Activated naive CD4-positive, alpha-beta T cell treated with anti-CD3 and anti-CD28 coated beads for 36 hours (primary cell): ENCODE results near the gene CHD3. TPM values are rescaled to one million over a fixed set of nuclear protein-coding genes. Genes with fewer than 3 reads are reported as not detected.
"Not testable (repeated sequence)": the region's sequence is repeated elsewhere in the genome, so short reads cannot be mapped to it uniquely, and the experiment has no call there.

ENCODE experiments used
- CTCF ChIA-PET: fragments of 350-600 bp; sonication (Branson Sonifier 250); formaldehyde crosslinking; loops from one replicate; lab custom pipeline; 2021; ENCODE audit warnings: antibody characterized with exemption; lab: Charles Lee
- DNase-seq: peaks from one replicate; pipeline ENCODE4 v3.0.0-alpha.2; 2020
- H3K27ac Mint-ChIP-seq: one replicate; pipeline ENCODE4 v1.8.0; 2021; ENCODE audit warnings: mild to moderate bottlenecking, mixed read lengths
- H3K27me3 Mint-ChIP-seq: one replicate; pipeline ENCODE4 v1.8.0; 2021; ENCODE audit warnings: low read depth, mixed read lengths
- H3K36me3 Mint-ChIP-seq: one replicate; pipeline ENCODE4 v1.8.0; 2021; ENCODE audit warnings: low read depth, mixed read lengths
- H3K4me1 Mint-ChIP-seq: one replicate; pipeline ENCODE4 v1.8.0; 2021; ENCODE audit warnings: low read depth, mixed read lengths
- H3K4me3 Mint-ChIP-seq: one replicate; pipeline ENCODE4 v1.8.0; 2021; ENCODE audit warnings: mild to moderate bottlenecking, moderate library complexity, mixed read lengths
- H3K9me3 Mint-ChIP-seq: one replicate; pipeline ENCODE4 v1.8.0; 2021; ENCODE audit warnings: mixed read lengths
- intact Hi-C: fragments of 100-400 bp; cut with micrococcal nuclease; formaldehyde crosslinking; loops from one replicate; pipeline ENCODE4 v1.15.1; 2023
- total RNA-seq, 2 experiments: library from RNA; stranded (reverse); gene quantifications; one replicate each; pipeline ENCODE4 v1.2.3, GENCODE V29; 2021

Gene CHD3
- total RNA-seq, 2 experiments from 2014 or later, result 180 to 185 TPM

GRCh38 chr17:7947651-7948050 is 59.1 kb downstream of the CHD3 start:
- H3K4me3 Mint-ChIP-seq, result no peak overlapping the region
- H3K4me1 Mint-ChIP-seq, result peaks cover 16% of the 10 kb centered on the region
- H3K36me3 Mint-ChIP-seq, result peaks cover 50% of the 10 kb centered on the region
- H3K27me3 Mint-ChIP-seq, result no peaks in the 10 kb centered on the region
- CTCF ChIA-PET, result interaction anchor here (0.6 to 0.9 kb wide), 2 partner anchors 42 to 105 kb away, joined by 3 read pairs; no protein-coding TSS in a partner anchor
- H3K27ac Mint-ChIP-seq, result no peak overlapping the region
- intact Hi-C loops, result no loop called here
- DNase-seq, result no peak
- H3K9me3 Mint-ChIP-seq, result no peaks in the 10 kb centered on the region

- no peaks in the 10 kb centered on the region for H3K9me3 Mint-ChIP-seq
Observed at GRCh38 chr17:7950578-7950977, 62.0 kb downstream of the CHD3 start.

GRCh38 chr17:7951143-7951792 is 62.7 kb downstream of the CHD3 start:
- DNase-seq, result peak; percentile 68
- Mint-ChIP-seq H3K27ac (peak overlapping the region; percentile 20), H3K27me3 (no peaks in the 10 kb centered on the region), H3K36me3 (peaks cover 29% of the 10 kb centered on the region), H3K9me3 (no peaks in the 10 kb centered on the region), H3K4me1 (peaks cover 16% of the 10 kb centered on the region), H3K4me3 (no peak overlapping the region)
- intact Hi-C loops, result loop anchor here (1.0 to 5.0 kb wide), 3 partner anchors 19 to 38 kb away; partner anchors contain the start of gene CNTROB
- CTCF ChIA-PET, result no interaction called here

More at GRCh38 chr17:7950578-7950977, 62.0 kb downstream of the CHD3 start:
- Mint-ChIP-seq H3K27ac (no peak overlapping the region), H3K36me3 (peaks cover 32% of the 10 kb centered on the region), H3K27me3 (no peaks in the 10 kb centered on the region), H3K4me3 (no peak overlapping the region), H3K4me1 (peaks cover 16% of the 10 kb centered on the region)
- no peak for DNase-seq
- intact Hi-C loops, result loop anchor here (5.0 kb wide), 1 partner anchor 37 kb away; no protein-coding TSS in a partner anchor
- CTCF ChIA-PET, result no interaction called here

- H3K9me3 Mint-ChIP-seq, H3K4me3 Mint-ChIP-seq, H3K27ac Mint-ChIP-seq, H3K27me3 Mint-ChIP-seq, DNase-seq: not testable (repeated sequence)
- peaks cover 14% of the 10 kb centered on the region for H3K36me3 Mint-ChIP-seq
- CTCF ChIA-PET, result interaction anchor here (1.0 to 2.0 kb wide), 3 partner anchors 36 to 107 kb away, joined by 3 to 8 read pairs (median 6); no protein-coding TSS in a partner anchor
- intact Hi-C loops, result loop anchor here (5.0 kb wide), 1 partner anchor 34 kb away; no protein-coding TSS in a partner anchor
- H3K4me1 Mint-ChIP-seq, result peaks cover 16% of the 10 kb centered on the region
Observed at GRCh38 chr17:7953266-7953665, 64.7 kb downstream of the CHD3 start.

- intact Hi-C loops, result no loop called here
- H3K27me3 Mint-ChIP-seq, result no peaks in the 10 kb centered on the region
- no peak overlapping the region for H3K27ac Mint-ChIP-seq
Observed at GRCh38 chr17:7955414-7956227, 67.0 kb downstream of the CHD3 start.

GRCh38 chr17:7956228-7956965 is 67.8 kb downstream of the CHD3 start:
- Mint-ChIP-seq H3K4me3 (no peak overlapping the region), H3K36me3 (no peaks in the 10 kb centered on the region), H3K27ac (no peak overlapping the region), H3K9me3 (no peaks in the 10 kb centered on the region), H3K27me3 (peaks cover under 1% of the 10 kb centered on the region), H3K4me1 (peaks cover 6% of the 10 kb centered on the region)
- no peak for DNase-seq
- intact Hi-C loops, result no loop called here
- CTCF ChIA-PET, result interaction anchor here (0.6 to 1.0 kb wide), 2 partner anchors 12 to 78 kb away, joined by 3 read pairs; no protein-coding TSS in a partner anchor

More at GRCh38 chr17:7955414-7956227, 67.0 kb downstream of the CHD3 start:
- H3K4me1 Mint-ChIP-seq, result peaks cover 12% of the 10 kb centered on the region
- H3K36me3 Mint-ChIP-seq, result no peaks in the 10 kb centered on the region
- no peak overlapping the region for H3K4me3 Mint-ChIP-seq
- no peak for DNase-seq
- no peaks in the 10 kb centered on the region for H3K9me3 Mint-ChIP-seq
- CTCF ChIA-PET, result no interaction called here

GRCh38 chr17:7959503-7960253 is 71.1 kb downstream of the CHD3 start:
- DNase-seq, result no peak
- H3K9me3 Mint-ChIP-seq, result no peaks in the 10 kb centered on the region
- no peak overlapping the region for H3K27ac Mint-ChIP-seq
- H3K4me3 Mint-ChIP-seq, result no peak overlapping the region
- H3K36me3 Mint-ChIP-seq, result no peaks in the 10 kb centered on the region
- intact Hi-C loops, result no loop called here
- CTCF ChIA-PET, result interaction anchor here (1.7 kb wide), 1 partner anchor 30 kb away, joined by 4 read pairs; no protein-coding TSS in a partner anchor
- H3K27me3 Mint-ChIP-seq, result peaks cover 6% of the 10 kb centered on the region
- H3K4me1 Mint-ChIP-seq, result no peaks in the 10 kb centered on the region

- intact Hi-C loops, result no loop called here
- Mint-ChIP-seq H3K27ac (no peak overlapping the region), H3K9me3 (no peaks in the 10 kb centered on the region), H3K27me3 (peaks cover 6% of the 10 kb centered on the region), H3K4me1 (no peaks in the 10 kb centered on the region), H3K36me3 (no peaks in the 10 kb centered on the region), H3K4me3 (no peak overlapping the region)
- DNase-seq, result no peak
- CTCF ChIA-PET, result no interaction called here
Observed at GRCh38 chr17:7961421-7961820, 72.8 kb downstream of the CHD3 start.

Other genes starting within 250 kb of the CHD3 start
- gene ATP1B2, start 237.9 kb upstream of the CHD3 start, total RNA-seq, result under 1 TPM; 0.14 to 0.30 TPM
- 100 to 1,000 TPM; 148 to 149 TPM for gene TP53, start 201.3 kb upstream of the CHD3 start, total RNA-seq
- 10 to 100 TPM; 13.7 to 14.7 TPM for gene WRAP53, start 200.3 kb upstream of the CHD3 start, total RNA-seq
- gene EFNB3, start 183.6 kb upstream of the CHD3 start, total RNA-seq, result not detected
- not detected for gene DNAH2, start 171.0 kb upstream of the CHD3 start, total RNA-seq
- gene KDM6B, start 54.6 kb upstream of the CHD3 start, total RNA-seq, result 10 to 100 TPM; 22.7 to 24.1 TPM
- 1 to 10 TPM; 1.2 to 1.5 TPM for gene TMEM88, start 33.7 kb upstream of the CHD3 start, total RNA-seq
- gene NAA38, start 31.2 kb upstream of the CHD3 start, total RNA-seq, result 10 to 100 TPM; 75.0 to 75.3 TPM
- 1 to 10 TPM; 6.1 to 6.5 TPM for gene CYB5D1, start 30.8 kb upstream of the CHD3 start, total RNA-seq
- gene RNF227, start 27.5 kb downstream of the CHD3 start, total RNA-seq, result 1 to 10 TPM; 3.1 to 3.8 TPM
- 1 to 10 TPM; 2.2 TPM for gene KCNAB3, start 41.1 kb downstream of the CHD3 start, total RNA-seq
- 100 to 1,000 TPM; 162 to 172 TPM for gene TRAPPC1, start 43.2 kb downstream of the CHD3 start, total RNA-seq
- 10 to 100 TPM; 49.3 to 56.3 TPM for gene CNTROB, start 43.4 kb downstream of the CHD3 start, total RNA-seq
- gene GUCY2D, start 113.8 kb downstream of the CHD3 start, total RNA-seq, result not detected
- not detected for gene ALOX15B, start 150.3 kb downstream of the CHD3 start, total RNA-seq
- 1 to 10 TPM; 2.0 to 2.1 TPM for gene ALOX12B, start 198.9 kb downstream of the CHD3 start, total RNA-seq
- not detected for gene ALOXE3, start 229.7 kb downstream of the CHD3 start, total RNA-seq
- gene HES7, start 235.3 kb downstream of the CHD3 start, total RNA-seq, result 1 to 10 TPM; 2.4 to 2.9 TPM